IMR-90 (cell line): ENCODE measurements around the gene KCNQ1. TPM values are rescaled to one million over a fixed set of nuclear protein-coding genes. Genes with fewer than 3 reads are reported as not detected.

Experiments used
- ATAC-seq: fragments of 200-7000 bp; cut with Tn5 transposase; 2 replicates; pipeline ENCODE4 v1.9.1; 2020; ENCODE audit warnings: low read depth, mild to moderate bottlenecking, moderate library complexity
- BruUV-seq: library from RNA; stranded (reverse); fragments of 400-500 nt; replicated peaks from 2 replicates; lab custom pipeline; 2021; lab: Mats Ljungman, UMichigan
- CTCF ChIA-PET: fragments of 300-600 bp; formaldehyde crosslinking; extraction: SDS; loops from one replicate; lab custom pipeline; 2021; ENCODE audit warnings: antibody characterized with exemption; lab: Yijun Ruan, JAX
- POLR2A ChIA-PET: fragments of 300-600 bp; sonication (Branson Sonifier 250); formaldehyde crosslinking; loops from one replicate; lab custom pipeline; 2022; ENCODE audit warnings: antibody characterized with exemption; ENCODE audit not compliant: unreplicated experiment; lab: Charles Lee
- DNase-seq: peaks from one replicate; pipeline ENCODE4 v3.0.0; 2013
- H2AFZ ChIP-seq: replicated peaks from 2 replicates; pipeline ENCODE3; 2013; ENCODE audit warnings: low read length, mild to moderate bottlenecking; ENCODE audit not compliant: poor library complexity
- H2AK5ac ChIP-seq: 2 replicates; pipeline ENCODE4 v1.6.1; 2013; ENCODE audit warnings: low read depth, low read length, inconsistent platforms
- H2AK9ac ChIP-seq: replicated peaks from 2 replicates; pipeline ENCODE3; 2013; ENCODE audit warnings: mild to moderate bottlenecking, low read depth, low read length, moderate library complexity; ENCODE audit not compliant: poor library complexity
- H2BK120ac ChIP-seq: 2 replicates; pipeline ENCODE4 v1.6.1; 2013; ENCODE audit warnings: low read depth, low read length, inconsistent platforms
- H2BK15ac ChIP-seq: 3 replicates; pipeline ENCODE4 v1.6.1; 2013; ENCODE audit warnings: low read depth, low read length, inconsistent platforms
- H2BK20ac ChIP-seq: 2 replicates; pipeline ENCODE4 v1.6.1; 2013; ENCODE audit warnings: low read depth, mild to moderate bottlenecking, inconsistent platforms, low read length, moderate library complexity
- H2BK5ac ChIP-seq: 2 replicates; pipeline ENCODE4 v1.6.1; 2013; ENCODE audit warnings: mild to moderate bottlenecking, low read depth, low read length, inconsistent platforms; ENCODE audit not compliant: poor library complexity, severe bottlenecking
- H3K14ac ChIP-seq: replicated peaks from 2 replicates; pipeline ENCODE4 v1.6.1; 2013; ENCODE audit warnings: low read depth, low read length, inconsistent platforms
- H3K18ac ChIP-seq: 2 replicates; pipeline ENCODE4 v1.6.1; 2013; ENCODE audit warnings: low read depth, low read length, control low read depth
- H3K23ac ChIP-seq: 2 replicates; pipeline ENCODE4 v1.6.1; 2013; ENCODE audit warnings: low read depth, low read length, inconsistent platforms
- H3K27ac ChIP-seq: 2 replicates; pipeline ENCODE4 v1.5.1; 2013; ENCODE audit warnings: mild to moderate bottlenecking, control low read depth, low read length; ENCODE audit not compliant: insufficient read depth
- H3K27me3 ChIP-seq: 2 replicates; pipeline ENCODE4 v1.6.1; 2013; ENCODE audit warnings: low read length; ENCODE audit not compliant: control insufficient read depth, insufficient read depth
- H3K36me3 ChIP-seq: 2 replicates; pipeline ENCODE4 v1.6.1; 2013; ENCODE audit warnings: low read length, mixed read lengths; ENCODE audit not compliant: control insufficient read depth, insufficient read depth
- H3K4ac ChIP-seq: 2 replicates; pipeline ENCODE4 v1.6.1; 2013; ENCODE audit warnings: low read depth, low read length, inconsistent platforms
- H3K4me1 ChIP-seq: 2 replicates; pipeline ENCODE4 v1.6.1; 2013; ENCODE audit warnings: low read length, mixed read lengths; ENCODE audit not compliant: control insufficient read depth, insufficient read depth
- H3K4me2 ChIP-seq: 2 replicates; pipeline ENCODE4 v1.6.1; 2013; ENCODE audit warnings: low read depth, mild to moderate bottlenecking, control low read depth, low read length, moderate library complexity
- H3K4me3 ChIP-seq: 2 replicates; pipeline ENCODE4 v1.5.1; 2013; ENCODE audit warnings: low read depth, mild to moderate bottlenecking, control low read depth, low read length, moderate library complexity; ENCODE audit not compliant: insufficient read depth
- H3K56ac ChIP-seq: 2 replicates; pipeline ENCODE4 v1.6.1; 2013; ENCODE audit warnings: low read length, inconsistent platforms; ENCODE audit not compliant: insufficient read depth; ENCODE audit errors: extremely low read depth
- H3K79me1 ChIP-seq, 2 experiments: 2 replicates each; pipeline ENCODE4 v1.6.1; 2013; ENCODE audit warnings: low read length in 2 of 2, inconsistent platforms in 1 of 2, low read depth in 1 of 2
- H3K9ac ChIP-seq: 2 replicates; pipeline ENCODE4 v1.6.1; 2013; ENCODE audit warnings: low read depth, low read length, control low read depth
- H3K9me1 ChIP-seq: 2 replicates; pipeline ENCODE4 v1.6.1; 2013; ENCODE audit warnings: low read length, inconsistent platforms; ENCODE audit not compliant: insufficient read depth
- H3K9me3 ChIP-seq: 2 replicates; pipeline ENCODE4 v1.6.1; 2013; ENCODE audit warnings: low read length; ENCODE audit not compliant: control insufficient read depth, insufficient read depth
- H4K20me1 ChIP-seq: 2 replicates; pipeline ENCODE4 v1.6.1; 2013; ENCODE audit warnings: low read length, inconsistent platforms; ENCODE audit not compliant: insufficient read depth
- H4K5ac ChIP-seq: 2 replicates; pipeline ENCODE4 v1.6.1; 2013; ENCODE audit warnings: mild to moderate bottlenecking, low read depth, low read length, control low read depth
- H4K8ac ChIP-seq, 2 experiments: 2 replicates each; pipeline ENCODE4 v1.6.1; 2013; ENCODE audit warnings: low read depth in 2 of 2, low read length in 2 of 2, control low read depth in 1 of 2, inconsistent platforms in 1 of 2
- H4K91ac ChIP-seq: 2 replicates; pipeline ENCODE4 v1.6.1; 2013; ENCODE audit warnings: low read depth, low read length, inconsistent platforms; ENCODE audit not compliant: insufficient read depth
- ELK1 ChIP-seq: fragments of 150-350 bp; IDR thresholded peaks from 2 replicates; pipeline ENCODE4 v1.6.1; 2016; ENCODE audit warnings: low read depth, mild to moderate bottlenecking, low read length, moderate library complexity, borderline replicate concordance
- MAZ ChIP-seq: IDR thresholded peaks from 2 replicates; pipeline ENCODE4 v1.6.1; 2012; ENCODE audit warnings: low read depth, mild to moderate bottlenecking, low read length, improper control_type of control experiment, moderate library complexity, borderline replicate concordance
- RFX5 ChIP-seq: IDR thresholded peaks from 2 replicates; pipeline ENCODE4 v1.8.0; 2012; ENCODE audit warnings: low read depth, mild to moderate bottlenecking, low read length, moderate library complexity
- SMC3 ChIP-seq: fragments of 150-350 bp; IDR thresholded peaks from 2 replicates; pipeline ENCODE4 v1.6.1; 2016; ENCODE audit warnings: low read depth, mild to moderate bottlenecking, antibody characterized with exemption, low read length, moderate library complexity
- WGBS, 2 experiments: methylation state at CpG; one replicate each; pipeline versions ENCODE4 v1.1.5 to v1.1.7; 2013; ENCODE audit warnings: missing lambda C conversion rate in 2 of 2; ENCODE audit not compliant: insufficient read length in 1 of 2; ENCODE audit errors: extremely low coverage in 2 of 2; 5-methylcytosine and 5-hydroxymethylcytosine counted together
- dilution Hi-C: fragments of 300-500 bp; cut with HindIII; formaldehyde crosslinking; loops from one replicate; pipeline ENCODE4 v1.14.3; 2018; ENCODE audit warnings: low sequenced_read_pairs; ENCODE audit not compliant: unreplicated experiment
- in situ Hi-C: fragments of 300-500 bp; cut with MboI; formaldehyde crosslinking; loops from 3 replicates; pipeline ENCODE4 v1.14.3; 2019; ENCODE audit warnings: low sequenced_read_pairs, inconsistent platforms, mixed read lengths
- intact Hi-C: fragments of 100-400 bp; cut with micrococcal nuclease; formaldehyde crosslinking; loops from 2 replicates; pipeline ENCODE4 v1.10.0; 2022
- polyA plus RNA-seq, 3 experiments: library from polyadenylated mRNA; depleted of rRNA; stranded (reverse); fragments of >200 nt; gene quantifications; 2 replicates each; pipeline ENCODE4 v1.2.3, GENCODE V29; 2012; ENCODE audit warnings: low replicate concordance in 1 of 3
- total RNA-seq: library from RNA; depleted of rRNA; stranded (reverse); fragments of >200 nt; gene quantifications from 2 replicates; pipeline ENCODE4 v1.2.3, GENCODE V29; 2012

Gene KCNQ1
- total and polyA plus RNA-seq, 2 of the 4 experiments (the other 2 are of a cell fraction), result 0.07 TPM; not detected in 1

- H3K18ac ChIP-seq, result no peak overlapping the region
- no peak overlapping the region for H2BK120ac ChIP-seq
- no peak overlapping the region for H3K14ac ChIP-seq
- peaks cover 1% of the 10 kb centered on the region; the same call in 1 of the 2 replicates for H3K4me1 ChIP-seq
- CTCF ChIA-PET, result no interaction called here
- ATAC-seq (no peak), DNase-seq (peak; percentile 19)
- H2AK9ac ChIP-seq, result no peak overlapping the region
- H3K23ac ChIP-seq, result no peak overlapping the region
- no peak overlapping the region for H3K9ac ChIP-seq
- H4K8ac ChIP-seq, result no peak overlapping the region
- no peak overlapping the region for H2BK20ac ChIP-seq
- no peak overlapping the region for H3K4me3 ChIP-seq
- no peaks in the 10 kb centered on the region; the same call in 1 of the 2 replicates for H4K20me1 ChIP-seq
- dilution Hi-C loops (no loop called here), intact Hi-C loops (no loop called here), in situ Hi-C loops (no loop called here)
- no peak overlapping the region for H2AFZ ChIP-seq
- no peak overlapping the region for H3K56ac ChIP-seq
- no peak overlapping the region for H2BK15ac ChIP-seq
- no peak for TF ChIP-seq RFX5
- no peak for TF ChIP-seq ELK1
- TF ChIP-seq SMC3, result no peak
- TF ChIP-seq MAZ, result no peak
- no peaks in the 10 kb centered on the region for H3K9me1 ChIP-seq
- no peak overlapping the region for H3K4ac ChIP-seq
- H3K27ac ChIP-seq, result no peak overlapping the region
- no TSS peak for BruUV-seq
- H3K9me3 ChIP-seq, result no peaks in the 10 kb centered on the region
- peaks cover 5% of the 10 kb centered on the region; the same call in 1 of the 2 replicates for H3K27me3 ChIP-seq
- no peaks in the 10 kb centered on the region for H3K79me1 ChIP-seq
- no peak overlapping the region for H2AK5ac ChIP-seq
- H4K5ac ChIP-seq, result no peak overlapping the region
- no peaks in the 10 kb centered on the region for H3K36me3 ChIP-seq
- no peak overlapping the region for H3K4me2 ChIP-seq
- 85% methylated on average over 6 of the region's 32 CpGs; no CpG with 5 or more reads in 1 of the 2 experiments for WGBS, 2 experiments
- no peak overlapping the region for H4K91ac ChIP-seq
- POLR2A ChIA-PET, result no interaction called here
- no peak overlapping the region for H2BK5ac ChIP-seq
Observed at GRCh38 chr11:2734181-2735052, 289.6 kb downstream of the KCNQ1 start.
